HepG2 (cell line): ENCODE data around the gene ETDC. TPM values are rescaled to one million over a fixed set of nuclear protein-coding genes. Genes with fewer than 3 reads are reported as not detected.

Experiments used
- ATAC-seq: fragments of 200-7000 bp; cut with Tn5 transposase; 3 replicates; pipeline ENCODE4 v1.9.1; 2020; ENCODE audit warnings: mild to moderate bottlenecking, moderate library complexity
- BruUV-seq: library from RNA; stranded (reverse); fragments of 400-500 nt; replicated peaks from 2 replicates; lab custom pipeline; 2021; lab: Mats Ljungman, UMichigan
- CTCF ChIA-PET: fragments of 300-600 bp; formaldehyde crosslinking; extraction: SDS; loops from one replicate; lab custom pipeline; 2021; ENCODE audit warnings: low total read pairs, inconsistent platforms, low intra/inter-chr PET ratio; lab: Yijun Ruan, JAX
- POLR2A ChIA-PET: fragments of 350-600 bp; sonication (Branson Sonifier 250); formaldehyde crosslinking; loops from one replicate; lab custom pipeline; 2020; ENCODE audit warnings: antibody characterized with exemption, inconsistent platforms; lab: Yijun Ruan, JAX
- DNase-seq: peaks from one replicate; pipeline ENCODE4 v3.0.0-alpha.2; 2015; ENCODE audit warnings: low spot score
- FAIRE-seq: peaks from 3 replicates; lab custom pipeline; 2011; peaks lifted over from hg19 to GRCh38; lab: Jason Lieb, UNC
- H2AFZ ChIP-seq: one replicate; pipeline ENCODE4 v1.6.1; 2011; ENCODE audit warnings: low read length, inconsistent platforms
- H3K27ac ChIP-seq: fragments of 300-600 bp; 3 replicates; pipeline ENCODE4 v1.8.0; 2011; ENCODE audit warnings: mixed run types, mild to moderate bottlenecking, mixed read lengths, low read length, inconsistent platforms; ENCODE audit not compliant: insufficient read depth; ENCODE audit errors: extremely low read length
- H3K27me3 ChIP-seq, 2 experiments: fragments of 200-600 bp in 1 of 2; 2 replicates in 1 of 2; 3 replicates in 1 of 2; pipeline versions ENCODE4 v1.6.0 to v1.8.0; 2011; ENCODE audit warnings: low read length in 2 of 2, mild to moderate bottlenecking in 2 of 2, moderate library complexity in 2 of 2, inconsistent platforms in 1 of 2; ENCODE audit not compliant: insufficient read depth in 2 of 2, control insufficient read depth in 1 of 2
- H3K36me3 ChIP-seq, 2 experiments: fragments of 200-600 bp in 1 of 2; replicated peaks in 1 of 2; 2 replicates in 1 of 2; 3 replicates in 1 of 2; pipeline versions ENCODE4 v1.5.1 to v1.8.0; 2011; ENCODE audit warnings: low read length in 2 of 2, inconsistent platforms in 1 of 2; ENCODE audit not compliant: insufficient read depth in 2 of 2, control insufficient read depth in 1 of 2
- H3K4me1 ChIP-seq: 2 replicates; pipeline ENCODE4 v1.5.1; 2012; ENCODE audit warnings: low read length, inconsistent platforms; ENCODE audit not compliant: insufficient read depth
- H3K4me2 ChIP-seq: 2 replicates; pipeline ENCODE4 v1.6.0; 2011; ENCODE audit warnings: low read depth, low read length, inconsistent platforms
- H3K4me3 ChIP-seq, 3 experiments: fragments of 200-600 bp in 1 of 3; sonication (generic), shearing (Covaris generic) in 1 of 3; replicated peaks in 1 of 3; 2 replicates each; pipeline ENCODE4 v1.5.1; 2011 to 2016; ENCODE audit warnings: low read length in 3 of 3, inconsistent platforms in 2 of 3, low read depth in 2 of 3, mild to moderate bottlenecking in 2 of 3, control low read depth in 1 of 3, mixed read lengths in 1 of 3; ENCODE audit not compliant: insufficient read depth in 1 of 3
- H3K79me2 ChIP-seq: one replicate; pipeline ENCODE4 v1.6.1; 2011; ENCODE audit warnings: low read length, inconsistent platforms; ENCODE audit not compliant: insufficient read depth
- H3K9ac ChIP-seq: 2 replicates; pipeline ENCODE4 v1.6.0; 2011; ENCODE audit warnings: mild to moderate bottlenecking, low read depth, low read length, inconsistent platforms; ENCODE audit not compliant: insufficient read depth
- H3K9me3 ChIP-seq: 2 replicates; pipeline ENCODE4 v1.5.1; 2012; ENCODE audit warnings: mild to moderate bottlenecking, low read length
- H4K20me1 ChIP-seq: 2 replicates; pipeline ENCODE4 v1.6.0; 2011; ENCODE audit warnings: inconsistent platforms, mild to moderate bottlenecking, low read length, moderate library complexity; ENCODE audit not compliant: insufficient read depth
- ARID3A ChIP-seq: IDR thresholded peaks from 2 replicates; pipeline ENCODE4 v1.6.1; 2012; ENCODE audit warnings: low read depth, low read length, improper control_type of control experiment
- DDIT3 ChIP-seq: sonication (generic); formaldehyde crosslinking; IDR thresholded peaks from 2 replicates; pipeline ENCODE4 v1.4.0; 2020; ENCODE audit warnings: mild to moderate bottlenecking, missing genetic modification reagents
- NFE2L2 ChIP-seq: fragments of 150-350 bp; IDR thresholded peaks from 2 replicates; pipeline ENCODE4 v1.6.1; 2014; ENCODE audit warnings: low read length
- ZBTB33 ChIP-seq: sonication (generic); formaldehyde crosslinking; IDR thresholded peaks from 2 replicates; pipeline ENCODE4 v1.4.0; 2020; ENCODE audit warnings: missing genetic modification reagents
- ZBTB44 ChIP-seq: sonication (generic); formaldehyde crosslinking; IDR thresholded peaks from 2 replicates; pipeline ENCODE4 v1.4.0; 2020; ENCODE audit warnings: missing genetic modification reagents
- ZFP62 ChIP-seq: sonication (generic); formaldehyde crosslinking; IDR thresholded peaks from 2 replicates; pipeline ENCODE4 v1.4.0; 2020; ENCODE audit warnings: missing genetic modification reagents
- ZMYM4 ChIP-seq: sonication (generic); formaldehyde crosslinking; IDR thresholded peaks from 2 replicates; pipeline ENCODE4 v1.8.1; 2023; ENCODE audit warnings: mild to moderate bottlenecking, missing genetic modification reagents
- ZNF10 ChIP-seq: sonication (generic); formaldehyde crosslinking; IDR thresholded peaks from 2 replicates; pipeline ENCODE4 v1.4.0; 2020; ENCODE audit warnings: mild to moderate bottlenecking, low read depth, missing genetic modification reagents, borderline replicate concordance
- ZNF557 ChIP-seq: sonication (generic); formaldehyde crosslinking; IDR thresholded peaks from 2 replicates; pipeline ENCODE4 v1.4.0; 2020; ENCODE audit warnings: missing genetic modification reagents
- ZNF615 ChIP-seq: sonication (generic); formaldehyde crosslinking; IDR thresholded peaks from 2 replicates; pipeline ENCODE4 v1.5.0; 2020; ENCODE audit warnings: mild to moderate bottlenecking, missing genetic modification reagents, borderline replicate concordance
- WGBS: methylation state at CpG from one replicate; pipeline ENCODE4 v1.1.6; 2017; ENCODE audit warnings: low lambda C conversion rate; 5-methylcytosine and 5-hydroxymethylcytosine counted together
- in situ Hi-C: cut with HindIII; loops from 2 replicates; pipeline ENCODE4 v1.10.0; 2017; ENCODE audit warnings: low pct_unique_long_range_greater_than_20kb; ENCODE audit not compliant: extremely low pct_ligation_motif_present
- intact Hi-C: fragments of 100-400 bp; cut with micrococcal nuclease; formaldehyde crosslinking; loops from one replicate; pipeline ENCODE4 v1.10.0; 2022; ENCODE audit not compliant: unreplicated experiment
- polyA plus RNA-seq, 8 experiments: library from polyadenylated mRNA; depleted of rRNA in 3 of 8; stranded (reverse) in 7 of 8; unstranded in 1 of 8; fragments of >200 nt; fragmentation: Illumina TruSeq in 4 of 8; extraction: Trizol in 4 of 8; gene quantifications; 2 replicates each; pipeline versions ENCODE4 v1.2.1 to v1.2.3, GENCODE V29; 2011 to 2016; ENCODE audit warnings: low read depth in 4 of 8, missing spikeins in 1 of 8, mixed read lengths in 1 of 8; ENCODE audit not compliant: insufficient read depth in 1 of 8
- total RNA-seq, 5 experiments: library from RNA; depleted of rRNA; stranded (reverse); fragments of >200 nt; fragmentation: Illumina TruSeq; extraction: Trizol; gene quantifications; 2 replicates each; pipeline ENCODE4 v1.2.3, GENCODE V29; 2016; ENCODE audit warnings: low read depth in 1 of 5
- TF ChIP-seq, protein P1 (sequence below): sonication (generic); formaldehyde crosslinking; IDR thresholded peaks from 2 replicates; pipeline ENCODE4 v1.8.0; 2023; ENCODE audit warnings: mild to moderate bottlenecking, missing genetic modification reagents

Gene ETDC
- total and polyA plus RNA-seq, 2 of the 13 experiments (the other 11 are each of a cell fraction or from before 2014, with no cell fraction given) = not detected

DNA sequence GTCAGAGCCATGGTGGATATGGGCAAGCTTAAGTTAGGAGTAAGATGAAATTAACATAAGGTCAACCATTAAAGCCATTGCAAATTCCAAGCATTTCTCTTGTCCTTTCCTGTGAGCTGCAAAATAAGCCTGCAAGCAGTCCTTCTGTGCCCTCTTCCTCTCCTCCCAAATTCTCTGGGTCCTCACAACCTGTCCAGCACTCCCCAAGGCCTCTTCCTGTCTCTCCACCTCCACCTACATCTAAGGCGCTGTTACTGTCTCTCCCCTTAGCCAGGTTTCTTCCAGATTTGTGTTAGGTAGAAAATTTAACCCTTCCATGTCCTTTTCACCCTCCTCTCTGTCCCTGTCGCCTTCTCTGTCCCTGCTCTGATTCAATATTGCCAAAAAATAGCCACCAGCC lies 22.2 kb downstream of the ETDC start:
- POLR2A ChIA-PET = no interaction called here
- WGBS = 100% methylated on average over 2 of the region's 2 CpGs
- FAIRE-seq = no peak

More for the DNA sequence above, 22.2 kb downstream of the ETDC start:
- no peak for ATAC-seq
- DNase-seq = no peak
- Histone ChIP-seq H4K20me1 (no peaks in the 10 kb centered on the region), H3K4me1 (no peaks in the 10 kb centered on the region), H3K9ac (no peak overlapping the region), H3K27ac (no peak overlapping the region), H3K36me3 (0 out of 5 replicates have a peak, but pooled peaks cover 0 to 2% of the 10 kb centered on the region in 2 experiments), H3K4me3 (no peak overlapping the region), H2AFZ (no peak overlapping the region), H3K27me3 (no peaks in the 10 kb centered on the region), H3K4me2 (no peak overlapping the region), H3K79me2 (no peaks in the 10 kb centered on the region), H3K9me3 (no peaks in the 10 kb centered on the region)
- in situ Hi-C loops (no loop called here), intact Hi-C loops (no loop called here)
- TF ChIP-seq ZNF615 (CRISPR knock-in tag) (no peak), DDIT3 (CRISPR knock-in tag) (no peak), NFE2L2 (no peak), ZNF10 (no peak), ZMYM4 (CRISPR knock-in tag) (no peak), ZBTB33 (no peak), ARID3A (no peak), ZBTB44 (CRISPR knock-in tag) (no peak), ZNF557 (CRISPR knock-in tag) (no peak), ZFP62 (no peak)
- TF ChIP-seq, protein P1, sequence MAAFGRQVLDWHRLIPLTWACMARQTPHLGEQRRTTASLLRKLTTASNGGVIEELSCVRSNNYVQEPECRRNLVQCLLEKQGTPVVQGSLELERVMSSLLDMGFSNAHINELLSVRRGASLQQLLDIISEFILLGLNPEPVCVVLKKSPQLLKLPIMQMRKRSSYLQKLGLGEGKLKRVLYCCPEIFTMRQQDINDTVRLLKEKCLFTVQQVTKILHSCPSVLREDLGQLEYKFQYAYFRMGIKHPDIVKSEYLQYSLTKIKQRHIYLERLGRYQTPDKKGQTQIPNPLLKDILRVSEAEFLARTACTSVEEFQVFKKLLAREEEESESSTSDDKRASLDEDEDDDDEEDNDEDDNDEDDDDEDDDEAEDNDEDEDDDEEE (CRISPR knock-in tag) = no peak
- no TSS peak for BruUV-seq
- CTCF ChIA-PET = no interaction called here
